GM10248 (cell line): ENCODE data around the gene SPZ1.

ENCODE experiments used
- CTCF ChIA-PET: fragments of 300-600 bp; sonication (Branson Sonifier 250); formaldehyde crosslinking; extraction: SDS; loops from one replicate; lab custom pipeline; 2021; ENCODE audit warnings: antibody characterized with exemption; lab: Yijun Ruan, JAX
- POLR2A ChIA-PET: fragments of 350-650 bp; sonication (Branson Sonifier 250); formaldehyde crosslinking; extraction: SDS; loops from one replicate; lab custom pipeline; 2020; ENCODE audit warnings: antibody characterized with exemption; lab: Yijun Ruan, JAX
- DNase-seq: peaks from one replicate; pipeline ENCODE4 v3.0.0; 2012; ENCODE audit errors: extremely low spot score
- CTCF ChIP-seq: IDR thresholded peaks from 2 replicates; pipeline ENCODE4 v1.5.1; 2012; ENCODE audit warnings: mild to moderate bottlenecking, low read depth; ENCODE audit errors: extremely low read depth, missing control alignments, control extremely low read depth

Gene SPZ1

GRCh38 chr5:80368661-80369480 is 49.1 kb downstream of the SPZ1 start:
- no peak for TF ChIP-seq CTCF
- CTCF ChIA-PET: interaction anchor here (0.9 to 1.3 kb wide), 2 partner anchors 17 to 18 kb away, joined by 3 read pairs; no protein-coding TSS in a partner anchor
- POLR2A ChIA-PET: no interaction called here
- no peak for DNase-seq

- ChIA-PET CTCF (interaction anchor here (0.9 to 1.3 kb wide), 2 partner anchors 16 to 19 kb away, joined by 3 read pairs; no protein-coding TSS in a partner anchor), POLR2A (no interaction called here)
- TF ChIP-seq CTCF: no peak
- no peak for DNase-seq
Measured at GRCh38 chr5:80369521-80369920, 49.7 kb downstream of the SPZ1 start.

- POLR2A ChIA-PET: no interaction called here
- no peak for TF ChIP-seq CTCF
- CTCF ChIA-PET: interaction anchor here (1.3 kb wide), 1 partner anchor 16 kb away, joined by 3 read pairs; no protein-coding TSS in a partner anchor
- no peak for DNase-seq
Measured at GRCh38 chr5:80370390-80370789, 50.6 kb downstream of the SPZ1 start.
